Measurements from ENCODE around the gene TLR3.

DNA sequence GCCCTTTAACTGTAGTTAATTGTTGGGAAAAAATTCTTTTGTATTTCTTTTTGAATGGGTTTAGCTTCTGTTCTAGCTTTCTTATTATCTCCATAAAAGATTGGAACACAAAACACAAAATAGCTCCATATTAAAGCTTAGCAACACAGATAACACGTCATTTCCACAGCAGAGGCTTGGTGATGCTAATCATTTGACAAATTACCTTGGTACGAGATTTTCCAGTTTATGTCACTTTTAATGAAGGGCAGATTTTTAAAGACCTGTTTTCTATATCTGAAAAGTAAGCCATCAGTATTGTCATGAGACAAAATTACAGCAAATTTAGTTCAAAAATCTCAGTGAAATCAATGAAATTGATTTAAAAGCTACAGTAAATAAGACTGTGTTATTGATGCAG is 63.0 kb downstream of the TLR3 start:
- TF ChIP-seq, protein P1, sequence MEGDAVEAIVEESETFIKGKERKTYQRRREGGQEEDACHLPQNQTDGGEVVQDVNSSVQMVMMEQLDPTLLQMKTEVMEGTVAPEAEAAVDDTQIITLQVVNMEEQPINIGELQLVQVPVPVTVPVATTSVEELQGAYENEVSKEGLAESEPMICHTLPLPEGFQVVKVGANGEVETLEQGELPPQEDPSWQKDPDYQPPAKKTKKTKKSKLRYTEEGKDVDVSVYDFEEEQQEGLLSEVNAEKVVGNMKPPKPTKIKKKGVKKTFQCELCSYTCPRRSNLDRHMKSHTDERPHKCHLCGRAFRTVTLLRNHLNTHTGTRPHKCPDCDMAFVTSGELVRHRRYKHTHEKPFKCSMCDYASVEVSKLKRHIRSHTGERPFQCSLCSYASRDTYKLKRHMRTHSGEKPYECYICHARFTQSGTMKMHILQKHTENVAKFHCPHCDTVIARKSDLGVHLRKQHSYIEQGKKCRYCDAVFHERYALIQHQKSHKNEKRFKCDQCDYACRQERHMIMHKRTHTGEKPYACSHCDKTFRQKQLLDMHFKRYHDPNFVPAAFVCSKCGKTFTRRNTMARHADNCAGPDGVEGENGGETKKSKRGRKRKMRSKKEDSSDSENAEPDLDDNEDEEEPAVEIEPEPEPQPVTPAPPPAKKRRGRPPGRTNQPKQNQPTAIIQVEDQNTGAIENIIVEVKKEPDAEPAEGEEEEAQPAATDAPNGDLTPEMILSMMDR (IDR thresholded peaks at IDR 0.05; ENCODE audit: insufficient read depth, low read depth, low read length), result no peak
- TF ChIP-seq EZH2 (IDR thresholded peaks at IDR 0.05; ENCODE audit: insufficient read depth, low read length), result no peak
